ENCODE results near the gene XCR1. TPM values are rescaled to one million over a fixed set of nuclear protein-coding genes. Genes with fewer than 3 reads are reported as not detected.
"Not testable (repeated sequence)": the region's sequence is repeated elsewhere in the genome, so short reads cannot be mapped to it uniquely, and the experiment has no call there.

The XCR1 gene
- total RNA-seq, 4 donors from 2014 or later: 0.07 to 0.15 TPM; not detected in 2

GRCh38 chr3:46007280-46007679 is 20.0 kb downstream of the XCR1 start:
- no peak for DNase-seq
- Histone ChIP-seq H3K4me3 (no peak overlapping the region), H3K36me3 (no peaks in the 10 kb centered on the region), H3K27me3 (no peaks in the 10 kb centered on the region), H3K4me1 (peaks cover 0 to 4% of the 10 kb centered on the region in 2 donors), H3K9me3 (no peaks in the 10 kb centered on the region), H3K27ac (peak overlapping the region; percentile 78 to 80)
- no peak for TF ChIP-seq CTCF (IDR thresholded peaks at IDR 0.05)
- TF ChIP-seq POLR2A (IDR thresholded peaks at IDR 0.05): no peak
- intact Hi-C loops (cut with DNase I; ENCODE audit: low total_unique reads): no loop called here

GRCh38 chr3:46006238-46007032 is 20.8 kb downstream of the XCR1 start:
- TF ChIP-seq CTCF (IDR thresholded peaks at IDR 0.05): no peak
- TF ChIP-seq POLR2A (IDR thresholded peaks at IDR 0.05): no peak
- no peak for DNase-seq
- Histone ChIP-seq H3K4me3 (no peak overlapping the region), H3K36me3 (no peaks in the 10 kb centered on the region), H3K27ac (peak overlapping the region; percentile 78 to 80), H3K9me3 (no peaks in the 10 kb centered on the region), H3K4me1 (peaks cover 0 to 4% of the 10 kb centered on the region in 2 donors), H3K27me3 (no peaks in the 10 kb centered on the region)
- intact Hi-C loops (cut with DNase I; ENCODE audit: low total_unique reads): no loop called here

- intact Hi-C loops (cut with DNase I; ENCODE audit: low total_unique reads); H3K36me3 ChIP-seq; H3K4me3 ChIP-seq; H3K9me3 ChIP-seq; H3K27me3 ChIP-seq; H3K4me1 ChIP-seq; DNase-seq; H3K27ac ChIP-seq: not testable (repeated sequence)
Measured at GRCh38 chr3:46003706-46004105, 23.6 kb downstream of the XCR1 start.

- Histone ChIP-seq H3K27me3 (no peaks in the 10 kb centered on the region), H3K4me1 (peaks cover 0 to under 1% of the 10 kb centered on the region in 2 donors), H3K4me3 (no peak overlapping the region), H3K27ac (no peak overlapping the region), H3K36me3 (no peaks in the 10 kb centered on the region), H3K9me3 (no peaks in the 10 kb centered on the region)
- intact Hi-C loops (cut with DNase I; ENCODE audit: low total_unique reads): no loop called here
- TF ChIP-seq CTCF (IDR thresholded peaks at IDR 0.05) (no peak), POLR2A (IDR thresholded peaks at IDR 0.05) (no peak)
- DNase-seq: no peak
Measured at GRCh38 chr3:46001178-46001577, 26.1 kb downstream of the XCR1 start.

- no peak overlapping the region for H3K4me3 ChIP-seq
Measured at GRCh38 chr3:45997942-45998341, 29.3 kb downstream of the XCR1 start.

GRCh38 chr3:45997499-45997898 is 29.8 kb downstream of the XCR1 start:
- H3K4me1 ChIP-seq: peaks cover 0 to 11% of the 10 kb centered on the region in 2 donors
- H3K27me3 ChIP-seq; intact Hi-C loops (cut with DNase I; ENCODE audit: low total_unique reads): not testable (repeated sequence)

More at GRCh38 chr3:45997942-45998341, 29.3 kb downstream of the XCR1 start:
- Histone ChIP-seq H3K4me1 (peaks cover 0 to 7% of the 10 kb centered on the region in 2 donors), H3K27ac (no peak overlapping the region), H3K27me3 (no peaks in the 10 kb centered on the region), H3K36me3 (no peaks in the 10 kb centered on the region), H3K9me3 (no peaks in the 10 kb centered on the region)
- TF ChIP-seq CTCF (IDR thresholded peaks at IDR 0.05) (no peak), POLR2A (IDR thresholded peaks at IDR 0.05) (no peak)
- intact Hi-C loops (cut with DNase I; ENCODE audit: low total_unique reads): no loop called here
- no peak for DNase-seq

More at GRCh38 chr3:45997499-45997898, 29.8 kb downstream of the XCR1 start:
- H3K27ac ChIP-seq, H3K9me3 ChIP-seq, DNase-seq, H3K36me3 ChIP-seq, H3K4me3 ChIP-seq: not testable (repeated sequence)
